C4-2B (cell line): ENCODE results near the gene KCNIP1.

Experiments used
- CTCF ChIP-seq: fragments of 450-650 bp; conservative IDR thresholded peaks from 2 replicates; pipeline ENCODE4 v1.5.1; 2017; ENCODE audit warnings: mild to moderate bottlenecking
- ZFX ChIP-seq: fragments of 450-650 bp; IDR thresholded peaks from 2 replicates; pipeline ENCODE4 v1.6.1; 2017

- TF ChIP-seq CTCF (no peak), ZFX (no peak)
These were observed 4.2 kb downstream of the KCNIP1 start for GRCh38 chr5:170508036-170508435.
